GM13976 (cell line): ENCODE measurements around the gene DNAH2.
A peak's percentile ranks its signal among the peaks of the same experiment; 100 is the strongest.

Experiments
- DNase-seq: peaks from one replicate; pipeline ENCODE4 v3.0.0; 2012; ENCODE audit warnings: low spot score
- in situ Hi-C: fragments of 300-500 bp; cut with MboI; formaldehyde crosslinking; loops from one replicate; pipeline ENCODE4 v1.12.0; 2022; ENCODE audit warnings: low sequenced_read_pairs, mixed read lengths, inconsistent platforms; ENCODE audit not compliant: unreplicated experiment
- TF ChIP-seq, protein P1 (sequence below): IDR thresholded peaks from 2 replicates; pipeline ENCODE4 v1.5.1; 2012; ENCODE audit warnings: borderline replicate concordance, mild to moderate bottlenecking; ENCODE audit not compliant: insufficient read depth; ENCODE audit errors: extremely low read depth, missing control alignments, control extremely low read depth

DNAH2 gene

DNA sequence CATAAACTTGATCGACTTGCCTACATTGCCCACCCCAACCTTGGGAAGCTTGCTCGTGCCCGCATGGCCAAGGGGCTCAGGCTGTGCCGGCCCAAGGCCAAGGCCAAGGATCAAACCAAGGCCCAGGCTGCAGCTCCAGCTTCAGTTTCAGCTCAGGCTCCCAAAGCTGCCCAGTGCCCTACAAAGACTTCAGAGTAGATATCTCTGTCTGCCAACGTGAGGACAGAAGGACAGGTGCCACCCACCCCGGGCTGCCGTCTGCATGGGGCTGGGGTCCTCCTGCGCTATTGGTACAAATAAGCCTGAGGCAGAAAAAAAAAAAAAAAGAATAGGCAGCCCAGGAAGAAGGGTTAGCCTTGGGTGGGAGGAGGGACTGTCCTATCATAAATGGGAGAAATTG lies 37.1 kb downstream of the DNAH2 start:
- TF ChIP-seq, protein P1, sequence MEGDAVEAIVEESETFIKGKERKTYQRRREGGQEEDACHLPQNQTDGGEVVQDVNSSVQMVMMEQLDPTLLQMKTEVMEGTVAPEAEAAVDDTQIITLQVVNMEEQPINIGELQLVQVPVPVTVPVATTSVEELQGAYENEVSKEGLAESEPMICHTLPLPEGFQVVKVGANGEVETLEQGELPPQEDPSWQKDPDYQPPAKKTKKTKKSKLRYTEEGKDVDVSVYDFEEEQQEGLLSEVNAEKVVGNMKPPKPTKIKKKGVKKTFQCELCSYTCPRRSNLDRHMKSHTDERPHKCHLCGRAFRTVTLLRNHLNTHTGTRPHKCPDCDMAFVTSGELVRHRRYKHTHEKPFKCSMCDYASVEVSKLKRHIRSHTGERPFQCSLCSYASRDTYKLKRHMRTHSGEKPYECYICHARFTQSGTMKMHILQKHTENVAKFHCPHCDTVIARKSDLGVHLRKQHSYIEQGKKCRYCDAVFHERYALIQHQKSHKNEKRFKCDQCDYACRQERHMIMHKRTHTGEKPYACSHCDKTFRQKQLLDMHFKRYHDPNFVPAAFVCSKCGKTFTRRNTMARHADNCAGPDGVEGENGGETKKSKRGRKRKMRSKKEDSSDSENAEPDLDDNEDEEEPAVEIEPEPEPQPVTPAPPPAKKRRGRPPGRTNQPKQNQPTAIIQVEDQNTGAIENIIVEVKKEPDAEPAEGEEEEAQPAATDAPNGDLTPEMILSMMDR = no peak
- in situ Hi-C loops = no loop called here
- no peak for DNase-seq

DNA sequence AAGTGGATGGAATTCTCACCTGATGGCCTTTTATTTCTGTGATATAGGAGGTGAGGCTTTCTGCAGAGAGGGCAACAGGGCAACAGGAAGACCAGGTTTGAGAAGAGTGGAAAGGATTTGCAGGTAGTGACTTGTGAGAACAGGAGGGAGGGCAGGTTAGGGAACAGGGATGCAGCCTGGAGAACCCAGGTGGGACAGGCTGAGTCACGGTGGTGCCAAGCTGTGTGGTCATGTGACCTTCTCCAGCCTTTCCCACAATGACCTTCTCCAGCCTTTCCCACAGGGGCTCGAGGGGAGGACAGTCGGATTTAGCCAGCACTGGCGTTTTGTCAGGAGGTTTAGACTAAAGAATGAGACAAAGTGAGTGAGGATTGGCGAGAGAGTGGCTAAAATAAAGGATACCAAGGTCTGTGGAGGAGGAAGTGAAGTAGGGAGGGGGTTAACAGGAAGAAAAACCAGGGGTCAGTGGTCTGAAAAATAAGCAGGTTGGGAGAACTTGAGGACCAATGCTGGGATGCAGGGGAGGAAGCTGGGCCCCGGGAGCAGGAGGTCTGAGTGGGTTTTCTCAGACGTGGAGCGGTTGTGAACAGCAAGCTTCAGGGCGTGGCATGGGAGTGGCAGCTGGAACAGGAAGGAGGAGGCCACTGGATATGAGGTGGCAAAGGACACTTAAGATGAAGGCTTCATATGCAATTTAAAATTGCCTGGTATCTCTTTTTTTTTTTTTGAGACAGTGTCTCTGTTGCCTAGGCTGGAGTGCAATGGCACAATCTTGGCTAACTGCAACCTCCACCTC lies 37.7 kb downstream of the DNAH2 start:
- DNase-seq = no peak
- TF ChIP-seq, protein P1 = no peak
- in situ Hi-C loops = no loop called here

DNA sequence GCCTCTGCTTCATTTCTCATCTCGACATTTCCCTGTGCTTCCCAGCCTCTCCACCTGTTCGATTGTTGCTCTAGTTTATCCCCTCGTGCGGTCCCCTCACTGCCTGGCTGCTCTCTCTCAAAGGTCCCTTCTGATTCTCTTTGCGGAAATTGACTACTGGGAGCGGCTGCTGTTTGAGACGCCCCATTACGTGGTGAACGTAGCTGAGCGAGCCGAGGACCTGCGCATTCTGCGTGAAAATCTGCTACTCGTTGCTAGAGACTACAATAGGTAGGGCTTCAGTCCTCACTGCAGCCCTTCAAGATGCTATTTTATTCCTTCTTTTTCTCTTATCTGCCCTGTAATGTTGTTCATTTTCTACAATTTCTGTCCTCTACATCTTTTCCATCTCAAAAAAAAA lies 39.4 kb downstream of the DNAH2 start:
- TF ChIP-seq, protein P1 = no peak
- no peak for DNase-seq
- in situ Hi-C loops = no loop called here

DNA sequence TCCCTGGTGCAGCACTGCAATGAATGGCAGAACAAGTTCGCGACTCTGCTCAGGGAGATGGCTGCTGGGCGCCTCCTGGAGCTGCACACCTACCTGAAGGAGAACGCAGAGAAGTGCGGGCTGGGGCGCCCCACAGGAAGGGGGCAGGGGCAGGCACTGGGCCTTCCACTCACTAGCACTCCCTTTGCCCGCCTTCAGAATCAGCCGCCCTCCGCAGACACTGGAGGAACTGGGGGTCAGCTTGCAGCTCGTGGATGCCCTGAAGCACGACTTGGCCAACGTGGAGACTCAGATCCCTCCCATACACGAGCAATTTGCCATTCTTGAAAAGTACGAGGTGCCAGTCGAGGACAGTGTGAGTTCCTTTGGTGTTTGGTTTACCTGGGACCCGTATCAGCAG lies 46.4 kb downstream of the DNAH2 start:
- TF ChIP-seq, protein P1 = no peak
- peak; percentile 10 for DNase-seq
- in situ Hi-C loops = no loop called here

DNA sequence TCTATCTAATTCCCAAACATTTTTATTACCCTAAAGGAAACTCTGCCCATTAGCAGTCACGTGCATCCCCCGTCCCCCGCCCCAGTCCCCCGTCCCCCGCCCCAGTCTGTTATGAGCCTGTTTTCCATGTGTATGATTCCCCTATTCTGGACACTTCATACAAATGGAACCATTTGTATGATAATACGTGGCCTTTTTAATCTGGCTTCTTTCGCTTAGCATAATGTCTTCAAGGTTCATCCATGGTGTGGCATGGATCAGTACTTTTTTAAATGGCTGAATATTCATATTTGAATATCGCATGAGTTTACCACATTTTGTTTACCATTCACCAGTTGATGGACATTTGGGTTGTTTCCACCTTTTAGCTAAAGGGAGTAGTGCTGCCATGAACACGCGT lies 49.5 kb downstream of the DNAH2 start:
- in situ Hi-C loops = no loop called here
- TF ChIP-seq, protein P1 = no peak

DNA sequence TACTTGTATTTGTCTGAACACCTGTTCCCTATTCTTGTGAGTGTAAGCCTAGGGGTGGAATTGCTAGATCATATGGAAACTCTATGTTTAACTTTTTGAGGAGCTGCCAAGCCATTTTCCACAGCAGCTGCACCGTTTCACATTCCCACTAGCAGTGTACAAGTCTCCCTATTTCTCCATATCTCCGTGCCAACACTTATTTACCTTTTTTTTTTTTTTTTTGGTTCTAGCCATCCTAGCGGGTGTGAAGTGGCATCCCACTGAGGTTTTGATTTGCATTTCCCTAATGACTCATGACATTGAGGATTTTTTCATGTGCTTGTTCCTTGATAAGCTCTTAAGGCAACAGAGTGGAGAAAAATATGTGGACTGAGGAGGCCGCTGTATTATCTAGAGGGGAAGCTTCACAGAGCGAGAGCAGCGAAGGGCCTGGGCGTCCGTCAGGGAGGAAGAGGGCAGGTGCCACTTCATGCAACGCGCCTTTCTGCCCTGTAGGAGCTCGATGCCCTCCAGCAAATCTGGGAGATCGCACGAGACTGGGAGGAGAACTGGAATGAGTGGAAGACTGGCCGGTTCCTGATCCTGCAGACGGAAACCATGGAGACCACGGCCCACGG lies 50.0 kb downstream of the DNAH2 start:
- TF ChIP-seq, protein P1 = no peak
- in situ Hi-C loops = no loop called here
- DNase-seq = no peak

More for the DNA sequence above, 49.5 kb downstream of the DNAH2 start:
- no peak for DNase-seq
